HG03095 (cell line): ENCODE results near the gene ATXN10.
"Not testable (repeated sequence)": the region's sequence is repeated elsewhere in the genome, so short reads cannot be mapped to it uniquely, and the experiment has no call there.

Experiments used
- ATAC-seq: cut with Tn5 transposase; IDR thresholded peaks from one replicate; pipeline ENCODE4 v1.9.1; 2021; ENCODE audit warnings: moderate library complexity; ENCODE audit not compliant: unreplicated experiment

ATXN10 gene

GRCh38 chr22:45671783-45672563 is at the start of gene ATXN10:
Gene ATXN10 (plus strand): TSS chr22:45671834. CDS start chr22:45672064, 230 bp downstream.
- peak; percentile 63 for ATAC-seq

- ATAC-seq = no peak
Measured at GRCh38 chr22:45621836-45622600, 49.6 kb upstream of the ATXN10 start.

GRCh38 chr22:45623464-45624145 is 48.0 kb upstream of the ATXN10 start:
- not testable (repeated sequence) for ATAC-seq

DNA sequence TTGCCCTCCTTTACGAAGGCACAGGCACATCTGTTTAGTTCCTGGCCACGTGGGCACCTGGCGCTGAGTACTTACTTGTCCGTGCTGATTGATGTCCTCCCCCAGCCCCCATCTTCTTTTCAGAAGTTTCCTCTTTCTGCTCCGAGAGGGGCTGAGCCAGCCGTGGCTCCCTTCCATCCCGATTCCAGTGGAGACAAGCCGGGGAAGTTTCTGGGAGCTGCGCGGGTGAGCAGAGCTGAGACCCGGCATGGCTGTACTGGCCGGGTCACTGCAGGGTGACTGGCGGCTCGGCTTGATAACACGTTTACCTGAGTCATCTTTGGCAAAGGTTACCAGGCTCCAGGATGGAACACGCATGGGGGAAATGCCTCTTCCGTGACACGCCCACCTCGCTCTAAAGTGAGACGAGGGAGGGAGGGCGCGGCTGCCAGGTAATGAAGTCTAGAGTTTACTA is 45.4 kb upstream of the ATXN10 start:
- ATAC-seq = no peak

GRCh38 chr22:45627489-45628233 is 44.0 kb upstream of the ATXN10 start:
- ATAC-seq = no peak

- no peak for ATAC-seq
Measured at GRCh38 chr22:45628515-45628914, 43.1 kb upstream of the ATXN10 start.

- ATAC-seq = no peak
Measured at GRCh38 chr22:45629469-45630089, 42.1 kb upstream of the ATXN10 start.

- ATAC-seq = no peak
Measured at GRCh38 chr22:45630436-45630835, 41.2 kb upstream of the ATXN10 start.

GRCh38 chr22:45631140-45631840 is 40.3 kb upstream of the ATXN10 start:
- ATAC-seq = no peak

DNA sequence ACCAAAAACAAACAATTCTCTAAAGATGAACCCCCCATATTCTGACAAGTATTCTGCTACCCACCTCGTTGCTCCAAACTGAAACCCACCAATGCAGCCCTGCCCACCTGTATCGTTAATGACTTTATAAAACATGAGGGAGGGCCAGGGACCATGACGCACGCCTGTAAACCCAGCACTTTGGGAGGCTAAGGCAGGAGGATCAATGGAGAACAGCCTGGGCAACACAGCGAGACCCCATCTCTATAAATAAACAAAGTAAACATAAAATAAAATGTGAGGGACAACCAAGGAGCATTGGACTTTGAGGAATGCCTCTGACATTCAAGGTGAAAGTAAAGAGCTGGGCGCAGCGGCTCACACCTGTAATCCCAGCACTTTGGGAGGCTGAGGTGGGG is 39.8 kb upstream of the ATXN10 start:
- ATAC-seq = no peak

- no peak for ATAC-seq
Measured at GRCh38 chr22:45632791-45633515, 38.7 kb upstream of the ATXN10 start.

- no peak for ATAC-seq
Measured at GRCh38 chr22:45636683-45637082, 35.0 kb upstream of the ATXN10 start.

DNA sequence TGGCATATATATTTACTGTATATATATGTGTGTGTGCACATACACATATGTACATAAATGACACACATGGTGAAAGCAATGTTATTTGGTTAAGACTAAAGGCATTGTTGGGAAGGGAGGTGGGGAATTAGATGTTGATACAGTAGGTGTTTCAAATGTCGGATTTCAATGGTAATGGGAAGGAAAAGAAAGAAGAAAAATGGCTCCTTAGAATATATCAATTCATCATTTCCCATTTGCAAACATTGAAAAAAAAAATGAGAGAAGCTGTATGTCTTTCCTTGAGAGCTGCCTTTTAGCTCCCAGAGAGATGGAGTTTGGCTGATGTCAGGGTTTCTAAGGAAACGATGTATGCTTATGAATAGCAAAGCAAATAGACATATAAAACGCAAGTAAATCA is 33.4 kb upstream of the ATXN10 start:
- no peak for ATAC-seq

DNA sequence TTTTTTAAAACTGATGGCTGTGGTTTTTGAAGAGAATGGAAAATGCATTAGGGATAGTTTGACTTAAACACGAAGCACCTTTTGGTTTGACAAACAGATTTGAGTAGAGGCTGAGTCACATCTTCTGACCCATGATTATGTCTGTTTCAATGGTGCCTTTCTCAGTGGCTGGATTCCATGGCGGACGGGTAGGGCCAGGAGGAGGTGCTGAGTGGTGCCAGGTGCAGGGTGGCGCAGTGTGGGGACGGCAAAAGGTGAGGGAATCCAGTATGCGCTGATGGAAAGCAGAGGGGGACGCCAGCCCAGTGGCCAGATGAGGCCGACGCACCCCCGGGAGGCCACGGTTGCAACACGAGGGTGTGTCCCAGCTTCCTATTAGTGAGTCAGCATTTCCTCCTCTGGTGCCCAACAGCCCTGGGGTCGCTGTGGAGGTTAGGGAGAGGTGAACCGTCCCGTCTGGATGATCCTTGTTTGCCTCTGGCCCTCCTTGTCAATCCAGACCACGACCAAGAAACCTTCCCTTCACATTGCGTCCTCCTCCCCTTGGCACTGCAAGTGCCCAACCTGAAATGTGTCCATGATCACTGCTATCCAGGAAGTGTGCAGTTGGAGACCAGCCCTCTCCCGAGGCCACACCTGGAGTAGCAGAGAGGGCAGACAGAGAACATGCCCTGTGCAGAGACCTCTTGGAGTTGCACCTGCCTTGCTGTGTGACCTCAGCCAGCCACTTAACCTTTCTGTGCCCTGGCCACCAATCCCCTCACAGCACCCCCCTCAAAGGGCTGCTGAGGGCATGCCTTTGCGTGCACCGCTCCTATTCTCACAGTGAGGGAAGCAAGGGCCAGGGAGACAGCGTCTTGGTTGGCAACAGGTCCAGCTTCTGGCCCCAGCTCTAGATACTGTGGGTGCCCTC is 32.5 kb upstream of the ATXN10 start:
- no peak for ATAC-seq

GRCh38 chr22:45639747-45640102 is 31.9 kb upstream of the ATXN10 start:
- no peak for ATAC-seq

DNA sequence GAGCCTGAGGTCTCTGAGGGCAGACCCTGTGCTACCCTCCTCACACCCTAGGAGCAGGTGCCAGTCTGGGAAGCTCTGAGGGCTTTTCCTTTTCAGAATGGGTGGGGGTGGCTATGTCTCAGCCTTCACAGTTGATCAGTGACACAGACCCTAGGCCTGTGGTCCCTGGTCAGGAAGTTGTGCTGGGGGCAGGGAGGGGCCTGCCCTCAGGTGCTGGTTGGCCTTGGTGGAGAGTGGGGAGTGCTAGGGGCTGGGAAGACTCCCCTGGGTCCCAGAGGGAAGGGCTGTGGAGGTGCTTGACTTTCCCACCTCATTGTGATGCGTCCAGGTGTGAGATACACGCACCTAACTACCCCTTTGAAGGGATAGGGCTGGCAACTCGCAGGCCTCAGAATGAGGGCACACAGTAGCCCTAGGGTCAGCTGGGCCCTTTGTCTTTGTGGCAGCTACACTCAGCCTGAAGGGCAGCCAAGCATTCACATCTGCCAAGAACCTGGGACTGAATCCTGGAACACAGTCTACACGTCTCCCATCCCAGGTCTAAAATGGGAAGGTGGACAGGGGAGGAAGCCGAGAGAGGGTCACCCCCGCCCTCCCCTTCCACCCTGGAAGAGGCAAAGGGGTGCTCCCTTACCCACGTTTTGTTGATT is 31.2 kb upstream of the ATXN10 start:
- ATAC-seq = no peak

DNA sequence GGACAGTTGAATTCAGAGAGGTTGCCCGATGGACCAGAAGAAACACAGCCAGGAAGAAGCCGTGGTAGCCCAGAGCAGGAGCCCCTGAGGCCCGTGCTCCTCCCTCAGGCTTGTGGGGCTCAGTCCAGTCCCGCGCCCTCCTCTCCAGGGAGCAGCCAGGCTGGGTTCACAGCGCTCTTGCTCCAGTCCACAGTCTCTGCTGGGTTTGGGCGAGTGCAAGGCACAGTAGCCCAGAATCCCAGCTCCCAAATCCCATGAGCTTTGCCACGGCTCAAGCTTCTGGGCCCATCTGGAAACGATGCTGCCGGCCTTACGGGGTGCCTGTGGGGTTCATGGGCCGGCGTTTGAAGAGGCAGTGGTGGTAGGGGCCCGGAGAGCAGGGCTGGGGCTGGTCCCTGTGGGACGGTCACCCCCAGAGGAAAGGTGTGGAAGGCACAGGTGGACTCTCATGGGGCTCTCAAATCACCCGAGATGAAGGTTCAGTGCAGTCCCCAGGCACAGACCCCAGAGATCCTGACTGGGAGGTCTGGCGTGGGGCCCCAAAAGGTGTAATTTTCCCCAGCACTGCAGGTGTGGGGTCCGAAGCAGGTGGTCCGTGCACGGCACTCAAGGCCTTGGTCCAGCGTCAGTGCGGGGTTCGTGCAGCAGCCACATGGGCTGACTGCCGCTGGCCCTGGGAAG is 30.6 kb upstream of the ATXN10 start:
- no peak for ATAC-seq
